Endothelial cell of umbilical vein (primary cell): ENCODE data around the gene C1QL4. TPM values are rescaled to one million over a fixed set of nuclear protein-coding genes. Genes with fewer than 3 reads are reported as not detected.

Source experiments
- BruUV-seq: library from RNA; stranded (reverse); fragments of 400-500 nt; replicated peaks from 2 replicates; lab custom pipeline; 2021; lab: Mats Ljungman, UMichigan
- CTCF ChIA-PET: fragments of 300-600, 350-600 bp; sonication (Branson Sonifier 250); formaldehyde crosslinking; loops from one replicate; lab custom pipeline; 2021; ENCODE audit warnings: antibody characterized with exemption, inconsistent platforms; lab: Charles Lee
- POLR2A ChIA-PET: fragments of 300-600, 350-600 bp; sonication (Branson Sonifier 250); formaldehyde crosslinking; loops from one replicate; lab custom pipeline; 2021; ENCODE audit warnings: antibody characterized with exemption, inconsistent platforms; lab: Charles Lee
- DNase-seq: peaks from one replicate; pipeline ENCODE4 v3.0.0-alpha.2; 2011; ENCODE audit warnings: low read depth, low spot score
- FAIRE-seq: peaks from 2 replicates; lab custom pipeline; 2011; peaks lifted over from hg19 to GRCh38; lab: Jason Lieb, UNC
- H2AFZ ChIP-seq: 2 replicates; pipeline ENCODE4 v1.6.0; 2012; ENCODE audit warnings: low read depth, low read length, control low read depth, inconsistent platforms
- H3K27ac ChIP-seq: 2 replicates; pipeline ENCODE4 v1.5.1; 2011; ENCODE audit warnings: low read depth, mild to moderate bottlenecking, control low read depth, low read length, moderate library complexity; ENCODE audit not compliant: insufficient read depth
- H3K27me3 ChIP-seq, 2 experiments: 2 replicates each; pipeline versions ENCODE4 v1.6.0 to v1.6.1; 2011; ENCODE audit warnings: low read length in 2 of 2, mixed read lengths in 1 of 2; ENCODE audit not compliant: control insufficient read depth in 2 of 2, insufficient read depth in 2 of 2
- H3K36me3 ChIP-seq, 2 experiments: 2 replicates in 1 of 2; 3 replicates in 1 of 2; pipeline ENCODE4 v1.5.1; 2011; ENCODE audit warnings: low read length in 2 of 2, mild to moderate bottlenecking in 1 of 2, moderate library complexity in 1 of 2; ENCODE audit not compliant: control insufficient read depth in 2 of 2, insufficient read depth in 2 of 2; ENCODE audit errors: extremely low read depth in 1 of 2
- H3K4me1 ChIP-seq: 3 replicates; pipeline ENCODE4 v1.5.1; 2011; ENCODE audit warnings: mild to moderate bottlenecking, low read length; ENCODE audit not compliant: control insufficient read depth, insufficient read depth; ENCODE audit errors: extremely low read depth
- H3K4me2 ChIP-seq: 2 replicates; pipeline ENCODE4 v1.6.1; 2011; ENCODE audit warnings: low read length, control low read depth, mixed read lengths; ENCODE audit not compliant: insufficient read depth
- H3K4me3 ChIP-seq, 3 experiments: fragments of 200-600 bp in 1 of 3; sonication (generic), shearing (Covaris generic) in 1 of 3; replicated peaks in 1 of 3; 2 replicates each; pipeline ENCODE4 v1.5.1; 2011 to 2016; ENCODE audit warnings: control low read depth in 3 of 3, low read length in 3 of 3, mild to moderate bottlenecking in 2 of 3, inconsistent platforms in 1 of 3, low read depth in 1 of 3, moderate library complexity in 1 of 3; ENCODE audit not compliant: insufficient read depth in 1 of 3
- H3K79me2 ChIP-seq: 2 replicates; pipeline ENCODE4 v1.6.0; 2012; ENCODE audit warnings: low read length, inconsistent platforms; ENCODE audit not compliant: control insufficient read depth, insufficient read depth
- H3K9ac ChIP-seq: replicated peaks from 2 replicates; pipeline ENCODE3; 2011; ENCODE audit warnings: low read length, control low read depth; ENCODE audit not compliant: insufficient read depth; ENCODE audit errors: extremely low read depth
- H3K9me1 ChIP-seq: replicated peaks from 3 replicates; pipeline ENCODE4 v1.6.0; 2011; ENCODE audit warnings: mild to moderate bottlenecking, low read length; ENCODE audit not compliant: control insufficient read depth, insufficient read depth; ENCODE audit errors: extremely low read depth
- H3K9me3 ChIP-seq: replicated peaks from 2 replicates; pipeline ENCODE4 v1.5.1; 2012; ENCODE audit warnings: low read length, inconsistent platforms; ENCODE audit not compliant: control insufficient read depth, insufficient read depth
- H4K20me1 ChIP-seq: replicated peaks from 2 replicates; pipeline ENCODE3; 2011; ENCODE audit warnings: mild to moderate bottlenecking, low read length; ENCODE audit not compliant: control insufficient read depth, insufficient read depth; ENCODE audit errors: extremely low read depth
- CTCF ChIP-seq, 2 donors: IDR thresholded peaks; 1 replicate in 1 of 2; 2 replicates in 1 of 2; pipeline ENCODE4 v1.5.1; 2011; ENCODE audit warnings: low read length in 2 of 2, mild to moderate bottlenecking in 2 of 2, moderate library complexity in 2 of 2, control low read depth in 1 of 2, inconsistent platforms in 1 of 2, low read depth in 1 of 2; ENCODE audit not compliant: insufficient read depth in 1 of 2; ENCODE audit errors: extremely low read depth in 1 of 2
- EZH2 ChIP-seq: IDR thresholded peaks from 2 replicates; pipeline ENCODE4 v1.6.1; 2012; ENCODE audit warnings: borderline replicate concordance, low read depth, mild to moderate bottlenecking, moderate library complexity, low read length, inconsistent platforms; ENCODE audit not compliant: severe bottlenecking
- FOS ChIP-seq: IDR thresholded peaks from 2 replicates; pipeline ENCODE4 v1.6.1; 2011; ENCODE audit warnings: mild to moderate bottlenecking, low read length, moderate library complexity, borderline replicate concordance; ENCODE audit not compliant: insufficient read depth
- GATA2 ChIP-seq: IDR thresholded peaks from 2 replicates; pipeline ENCODE4 v1.7.0; 2011; ENCODE audit warnings: low read depth, mild to moderate bottlenecking, moderate library complexity, mixed read lengths, low read length; ENCODE audit not compliant: insufficient read length, insufficient read depth
- JUN ChIP-seq: IDR thresholded peaks from 2 replicates; pipeline ENCODE4 v1.6.1; 2011; ENCODE audit warnings: borderline replicate concordance, low read depth; ENCODE audit not compliant: insufficient read length, insufficient read depth
- MAX ChIP-seq: IDR thresholded peaks from 2 replicates; pipeline ENCODE4 v1.6.1; 2011; ENCODE audit not compliant: insufficient read depth, insufficient read length
- MYC ChIP-seq: IDR thresholded peaks from one replicate; pipeline ENCODE4 v1.6.1; 2011; ENCODE audit warnings: mild to moderate bottlenecking, low read depth, low read length
- POLR2A ChIP-seq: IDR thresholded peaks from 2 replicates; pipeline ENCODE4 v1.6.1; 2012; ENCODE audit warnings: low read depth, mild to moderate bottlenecking, control low read depth, low read length
- POLR2AphosphoS5 ChIP-seq: IDR thresholded peaks from 2 replicates; pipeline ENCODE4 v1.6.1; 2012; ENCODE audit warnings: low read depth, mild to moderate bottlenecking, control low read depth, low read length, moderate library complexity; ENCODE audit not compliant: insufficient read depth
- dilution Hi-C: fragments of 300-500 bp; cut with MboI; formaldehyde crosslinking; loops from one replicate; pipeline ENCODE4 v1.15.0; 2019; ENCODE audit warnings: low sequenced_read_pairs; ENCODE audit not compliant: extremely low pct_ligation_motif_present
- intact Hi-C: fragments of 100-400 bp; cut with micrococcal nuclease; formaldehyde crosslinking; loops from one replicate; pipeline ENCODE4 v1.10.0; 2022
- polyA plus RNA-seq, 4 experiments: library from polyadenylated mRNA; depleted of rRNA in 3 of 4; stranded (reverse) in 3 of 4; unstranded in 1 of 4; fragments of >200 nt; gene quantifications; 2 replicates each; pipeline versions ENCODE4 v1.2.1 to v1.2.3, GENCODE V29; 2011 to 2012; ENCODE audit warnings: missing spikeins in 1 of 4
- total RNA-seq: library from RNA; stranded (reverse); gene quantifications from 2 replicates; pipeline ENCODE4 v1.2.3, GENCODE V29; 2021

The C1QL4 gene
- total and polyA plus RNA-seq, 2 donors (not counting 3 experiments of a cell fraction or from before 2014, with no cell fraction given), result not detected

- Histone ChIP-seq H3K27me3 (no peaks in the 10 kb centered on the region), H4K20me1 (no peaks in the 10 kb centered on the region), H3K4me2 (no peak overlapping the region), H3K4me1 (no peaks in the 10 kb centered on the region), H3K27ac (no peak overlapping the region), H3K9ac (no peak overlapping the region), H3K9me3 (no peaks in the 10 kb centered on the region), H3K9me1 (no peaks in the 10 kb centered on the region), H3K36me3 (no peaks in the 10 kb centered on the region), H2AFZ (no peak overlapping the region), H3K4me3 (no peak overlapping the region), H3K79me2 (no peaks in the 10 kb centered on the region)
- FAIRE-seq (no peak), DNase-seq (no peak)
- CTCF ChIA-PET, result interaction anchor here (0.9 to 1.5 kb wide), 3 partner anchors 8 to 67 kb away, joined by 3 to 4 read pairs (median 3); no protein-coding TSS in a partner anchor
- intact Hi-C loops (loop anchor here (5.0 kb wide), 1 partner anchor 211 kb away; the partner anchor contains the start of gene MCRS1), dilution Hi-C loops (loop anchor here (25.0 kb wide), 1 partner anchor 156 kb away; no protein-coding TSS in a partner anchor)
- POLR2A ChIA-PET, result no interaction called here
- TF ChIP-seq MYC (no peak), CTCF (IDR thresholded peaks at IDR 0.05; ENCODE audit: extremely low read depth in 1 of 2, insufficient read depth in 1 of 2, low read depth in 1 of 2, low read length in 2 of 2) (no peak), POLR2AphosphoS5 (no peak), GATA2 (no peak), EZH2 (no peak), FOS (no peak), POLR2A (no peak), MAX (no peak), JUN (no peak)
- BruUV-seq, result no TSS peak
Measured at GRCh38 chr12:49355913-49356312, 18.9 kb upstream of the C1QL4 start.
